GM12891 (cell line): ENCODE data around the gene HUWE1.
"Not testable (repeated sequence)": the region's sequence is repeated elsewhere in the genome, so short reads cannot be mapped to it uniquely, and the experiment has no call there.

ENCODE experiments used
- POLR2AphosphoS5 ChIP-seq: IDR thresholded peaks from 2 replicates; pipeline ENCODE4 v1.6.1; 2011; ENCODE audit warnings: low read depth, low read length, control low read depth
- TAF1 ChIP-seq: IDR thresholded peaks from 2 replicates; pipeline ENCODE4 v1.6.1; 2011; ENCODE audit warnings: low read depth, low read length, control low read depth

DNA sequence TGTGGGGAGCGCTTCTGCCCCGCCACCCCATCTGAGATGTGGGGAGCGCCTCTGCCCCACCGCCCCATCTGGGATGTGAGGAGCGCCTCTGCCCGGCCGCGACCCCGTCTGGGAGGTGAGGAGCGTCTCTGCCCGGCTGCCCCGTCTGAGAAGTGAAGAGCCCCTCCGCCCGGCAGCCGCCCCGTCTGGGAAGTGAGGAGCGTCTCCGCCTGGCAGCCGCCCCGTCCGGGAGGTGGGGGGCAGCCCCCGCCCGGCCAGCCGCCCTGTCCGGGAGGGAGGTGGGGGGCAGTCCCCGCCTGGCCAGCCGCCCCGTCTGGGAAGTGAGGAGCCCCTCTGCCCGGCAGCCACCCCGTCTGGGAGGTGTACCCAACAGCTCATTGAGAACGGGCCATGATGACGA lies 35.1 kb upstream of the HUWE1 start:
- not testable (repeated sequence) for TF ChIP-seq TAF1, POLR2AphosphoS5
